GM19351 (cell line): ENCODE results near the gene RNF214.
"Not testable (repeated sequence)": the region's sequence is repeated elsewhere in the genome, so short reads cannot be mapped to it uniquely, and the experiment has no call there.

ENCODE experiments used
- ATAC-seq: cut with Tn5 transposase; IDR thresholded peaks from one replicate; pipeline ENCODE4 v1.9.1; 2021; ENCODE audit warnings: mild to moderate bottlenecking, moderate library complexity; ENCODE audit not compliant: unreplicated experiment

Gene RNF214

DNA sequence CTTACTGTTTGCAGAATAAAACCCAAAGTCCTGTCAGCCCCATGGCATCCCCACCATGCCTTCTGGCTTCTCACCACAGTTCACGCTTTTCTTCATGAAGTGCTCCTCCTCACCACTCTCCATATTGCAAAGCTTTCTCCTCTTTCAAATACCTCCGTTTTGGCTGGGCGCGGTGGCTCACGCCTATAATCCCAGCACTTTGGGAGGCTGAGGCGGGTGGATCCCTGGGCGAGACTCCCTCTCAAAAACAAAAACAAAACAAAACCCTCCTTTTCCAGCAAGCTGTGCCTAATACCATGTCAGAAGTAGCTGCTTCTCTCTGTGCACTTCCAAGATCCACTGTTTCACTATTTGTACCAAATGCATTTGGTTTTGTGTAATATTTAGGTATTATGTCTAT is 76.8 kb downstream of the RNF214 start:
- ATAC-seq = no peak

DNA sequence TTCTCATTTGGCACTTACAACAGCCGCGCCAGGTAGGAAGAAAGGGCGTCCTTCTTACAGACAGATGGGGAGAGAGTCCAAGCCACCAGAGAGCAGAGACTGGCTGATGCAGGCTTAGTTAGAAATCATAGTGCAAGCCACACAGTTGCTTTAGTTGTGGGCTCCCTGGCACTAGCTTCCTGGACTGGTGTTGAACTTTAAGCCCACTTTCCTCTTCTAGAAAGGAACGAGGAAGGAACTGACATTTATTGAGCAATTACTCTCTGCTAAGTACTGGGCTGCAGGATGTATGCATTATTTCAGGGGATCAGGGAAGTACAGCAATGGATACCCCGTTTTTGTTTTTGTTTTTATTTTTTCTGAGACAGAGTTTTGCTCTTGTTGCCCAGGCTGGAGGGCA is 80.6 kb downstream of the RNF214 start:
- no peak for ATAC-seq

DNA sequence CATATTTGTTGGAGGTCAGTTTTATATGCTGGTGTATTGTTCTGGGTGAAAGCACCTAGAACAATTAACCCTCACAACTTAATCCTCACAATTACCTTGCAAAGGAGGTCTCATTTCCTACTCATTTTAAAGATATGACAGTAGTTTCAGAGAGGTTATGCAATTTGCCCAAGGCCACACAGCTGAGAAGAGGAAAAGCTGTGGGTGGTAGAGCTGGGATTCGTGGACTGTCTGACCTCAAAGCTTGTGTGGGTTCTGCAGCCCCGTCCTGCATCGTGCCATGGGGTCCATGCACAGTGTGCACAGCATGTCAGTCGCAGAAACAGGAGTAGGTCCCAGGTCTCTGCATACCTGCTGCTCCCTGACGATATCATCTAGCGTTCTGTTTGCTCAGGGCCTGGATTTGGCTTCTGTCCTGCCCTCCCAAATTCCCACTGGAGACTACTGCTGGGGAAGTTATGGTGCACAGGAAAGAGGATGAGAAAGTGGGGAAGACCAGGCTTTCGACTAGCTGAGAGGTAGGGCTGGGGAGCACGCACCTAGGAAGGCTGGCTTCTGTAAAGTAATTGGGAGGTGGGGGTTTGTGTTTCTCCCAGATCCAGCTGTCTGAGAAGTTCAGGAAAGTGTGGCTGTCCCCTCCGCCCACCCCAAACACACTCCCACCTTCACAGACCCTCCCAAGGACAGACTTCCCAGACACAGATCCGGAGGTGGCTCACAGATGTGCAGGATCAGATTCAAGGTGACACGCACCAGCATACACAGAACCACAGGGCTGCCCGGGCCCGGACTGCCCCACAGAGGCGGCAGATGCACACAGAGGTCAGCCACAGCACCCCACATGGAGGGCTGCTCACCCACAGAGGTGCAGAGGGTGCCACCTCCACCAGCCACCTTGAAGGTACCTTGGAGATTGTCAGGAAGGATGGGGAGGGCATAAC is 81.6 kb downstream of the RNF214 start:
- ATAC-seq = no peak

- ATAC-seq = no peak
Observed at GRCh38 chr11:117314840-117315239, 82.4 kb downstream of the RNF214 start.

DNA sequence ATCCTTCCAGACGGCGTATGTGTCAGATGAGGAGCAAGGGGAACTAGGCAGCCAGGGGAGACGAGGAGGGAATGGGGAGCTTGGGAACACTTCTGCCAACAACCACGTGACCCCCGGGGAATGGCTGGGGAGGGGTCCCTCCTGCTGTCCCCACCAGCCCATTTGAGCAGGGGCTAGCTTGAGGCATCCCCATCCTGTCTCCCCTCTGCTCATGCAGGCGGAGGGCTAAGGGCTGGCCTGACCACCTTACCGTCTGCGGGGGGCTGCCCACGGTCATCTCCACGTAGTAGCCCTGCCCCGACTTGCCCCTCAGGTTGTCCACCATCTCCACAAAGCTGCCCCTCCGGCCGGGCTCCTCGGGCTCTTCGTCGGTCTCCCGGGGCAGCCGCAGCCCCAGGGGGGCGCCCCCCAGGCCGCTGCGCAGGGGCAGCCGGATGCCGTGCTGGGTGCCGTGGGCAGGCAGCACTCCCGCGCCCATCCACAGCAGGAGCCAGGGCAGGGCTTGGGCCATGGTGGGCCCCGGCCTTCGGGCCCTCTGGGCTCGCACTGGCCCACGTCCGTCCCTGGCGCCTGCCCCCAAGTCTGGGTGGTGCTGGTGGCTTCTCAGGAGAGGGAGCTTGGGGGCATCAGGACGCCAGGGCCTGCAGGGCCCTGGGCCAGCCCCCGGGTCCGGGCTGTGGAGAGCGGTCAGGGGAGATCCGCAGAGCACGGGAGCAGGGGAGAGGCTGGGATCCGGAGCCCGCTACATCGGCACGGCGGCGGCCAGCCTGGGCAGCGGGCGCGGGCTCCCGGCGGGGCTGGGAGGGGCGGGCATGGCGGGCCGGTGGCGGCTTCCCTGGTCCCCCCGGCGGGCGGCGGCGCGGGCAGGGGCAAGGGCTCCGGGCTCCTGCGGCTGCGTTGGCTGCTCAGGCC is 83.1 kb downstream of the RNF214 start:
- ATAC-seq = no peak

- ATAC-seq = no peak
Observed at GRCh38 chr11:117316197-117316961, 83.9 kb downstream of the RNF214 start, which contains the start of gene BACE1. Gene BACE1 (minus strand): TSS chr11:117316256. CDS start chr11:117315795, 461 bp downstream.

DNA sequence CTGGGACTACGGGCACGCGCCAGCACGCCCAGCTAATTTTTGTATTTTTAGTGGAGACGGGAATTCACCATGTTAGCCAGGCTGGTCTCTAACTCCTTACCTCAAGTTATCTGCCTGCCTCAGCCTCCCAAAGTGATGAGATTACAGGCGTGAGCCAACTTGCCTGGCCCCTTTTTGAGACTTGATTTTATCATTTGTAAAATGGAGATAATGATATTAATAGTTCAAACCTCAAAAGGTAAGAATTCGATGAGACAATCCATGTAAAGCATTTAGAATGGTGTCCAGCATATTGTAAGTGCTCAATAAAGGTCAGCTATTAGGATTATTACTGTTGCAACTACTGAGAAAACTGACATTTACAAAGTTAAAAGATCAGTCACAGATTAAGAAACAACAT is 86.3 kb downstream of the RNF214 start:
- no peak for ATAC-seq

DNA sequence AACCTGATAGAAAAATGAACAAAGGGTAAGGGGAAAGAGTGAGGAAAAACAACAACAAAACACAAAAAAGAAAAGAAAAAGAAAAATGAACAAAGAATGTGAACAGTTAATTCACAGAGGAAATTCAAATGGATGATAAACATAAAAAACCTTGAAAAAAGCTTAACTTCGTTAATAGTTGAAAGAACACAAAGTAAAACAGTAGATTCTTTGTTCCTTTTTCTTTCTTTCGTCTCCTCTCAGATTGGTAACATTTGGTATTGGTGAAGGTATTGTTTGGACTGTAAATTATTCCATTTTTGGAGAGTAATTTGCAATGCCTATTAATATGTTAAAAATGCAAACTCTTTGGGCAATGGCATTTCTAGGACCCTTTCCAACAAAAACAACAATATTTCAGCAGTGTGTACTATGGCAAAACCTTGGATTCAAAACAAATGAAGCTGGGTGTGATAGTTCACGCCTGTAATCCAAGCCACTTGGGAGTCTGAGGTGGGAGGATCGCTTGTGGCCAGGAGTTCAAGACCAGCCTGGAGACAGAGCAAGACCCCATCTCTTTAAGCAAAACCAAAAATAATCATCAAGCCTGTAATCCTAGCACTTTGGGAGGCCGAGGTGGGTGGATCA is 86.9 kb downstream of the RNF214 start:
- no peak for ATAC-seq

DNA sequence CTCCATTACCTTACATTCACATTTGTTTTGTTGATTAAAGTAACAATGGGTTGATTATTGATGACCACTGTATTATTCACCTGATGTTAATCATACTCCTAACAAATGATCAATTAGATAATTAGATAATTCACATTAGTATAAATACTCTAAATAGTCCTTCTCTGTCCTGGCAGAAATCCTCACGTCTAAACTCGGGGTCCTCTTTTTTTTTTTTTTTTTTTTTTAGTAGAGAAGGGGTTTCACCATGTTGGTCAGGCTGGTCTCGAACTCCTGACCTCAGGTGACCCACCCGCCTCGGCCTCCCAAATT is 94.7 kb downstream of the RNF214 start:
- not testable (repeated sequence) for ATAC-seq

- peak; percentile 94 for ATAC-seq
Observed at GRCh38 chr11:117327567-117328374, 95.3 kb downstream of the RNF214 start, which contains the start of gene CEP164. Gene CEP164 (plus strand): TSS chr11:117327854. CDS start chr11:117338587, 10,733 bp downstream.

GRCh38 chr11:117328375-117329010 is 96.0 kb downstream of the RNF214 start:
- no peak for ATAC-seq

DNA sequence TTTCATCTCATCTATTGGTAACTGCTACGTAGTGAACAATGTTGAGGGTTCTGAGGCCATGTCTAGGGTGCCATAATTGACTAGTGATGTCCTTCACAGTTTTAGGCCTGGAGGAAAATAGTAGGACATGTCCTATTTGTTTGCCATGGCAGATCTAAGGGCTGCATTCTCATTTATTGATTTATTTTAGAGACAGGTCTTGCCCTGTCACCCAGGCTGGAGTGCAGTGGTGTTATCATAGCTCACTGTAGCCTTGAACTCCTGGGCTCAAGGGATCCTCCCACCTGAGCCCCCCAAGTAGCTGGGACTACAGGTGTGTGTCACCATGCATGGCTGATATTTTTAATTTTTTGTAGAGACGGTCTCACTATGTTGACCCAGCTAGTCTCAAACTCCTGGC is 100.4 kb downstream of the RNF214 start:
- no peak for ATAC-seq

GRCh38 chr11:117333917-117334316 is 101.4 kb downstream of the RNF214 start:
- ATAC-seq = no peak

DNA sequence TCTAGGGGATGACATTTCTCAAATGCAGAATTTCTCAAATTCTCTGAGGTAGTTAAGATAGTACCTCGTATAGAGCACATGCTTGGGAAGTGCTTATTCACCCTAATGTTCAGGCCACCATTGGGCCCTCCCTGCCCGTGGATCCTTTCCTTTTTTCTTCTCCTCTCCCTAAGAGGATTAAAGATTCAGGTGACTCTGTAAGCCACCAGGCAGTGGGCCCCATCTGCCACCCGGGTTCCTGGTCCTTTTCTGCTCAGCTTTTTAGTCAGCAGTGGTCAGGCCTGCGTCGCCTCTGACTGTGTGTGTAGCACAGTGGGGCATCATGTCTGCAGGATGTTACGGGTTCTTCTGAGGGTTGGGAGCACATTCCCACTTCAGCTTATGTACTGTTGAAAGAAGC is 102.4 kb downstream of the RNF214 start:
- no peak for ATAC-seq

- no peak for ATAC-seq
Observed at GRCh38 chr11:117335399-117335798, 102.9 kb downstream of the RNF214 start.
